Activated B cell treated with CpG ODN at 0.5 μM for 24 hours (primary cell): ENCODE measurements around the gene ANP32A. TPM values are rescaled to one million over a fixed set of nuclear protein-coding genes. Genes with fewer than 3 reads are reported as not detected.

Source experiments
- ATAC-seq: fragments of 200-7000 bp; cut with Tn5 transposase; one replicate; pipeline ENCODE4 v1.10.0; 2021; ENCODE audit warnings: low read depth, mild to moderate bottlenecking, moderate library complexity
- CTCF ChIA-PET: fragments of 350-600 bp; sonication (Branson Sonifier 250); formaldehyde crosslinking; loops from one replicate; lab custom pipeline; 2021; ENCODE audit warnings: antibody characterized with exemption; lab: Charles Lee
- POLR2A ChIA-PET: fragments of 350-600 bp; sonication (Branson Sonifier 250); formaldehyde crosslinking; loops from one replicate; lab custom pipeline; 2021; ENCODE audit warnings: antibody characterized with exemption; lab: Charles Lee
- DNase-seq: peaks from one replicate; pipeline ENCODE4 v3.0.0; 2022
- H3K27ac Mint-ChIP-seq: one replicate; pipeline ENCODE4 v1.8.0; 2020; ENCODE audit warnings: mixed read lengths
- H3K27me3 Mint-ChIP-seq: one replicate; pipeline ENCODE4 v1.8.0; 2021; ENCODE audit warnings: mixed read lengths
- H3K36me3 Mint-ChIP-seq: one replicate; pipeline ENCODE4 v1.8.0; 2021; ENCODE audit warnings: low read depth, mixed read lengths
- H3K4me1 Mint-ChIP-seq: one replicate; pipeline ENCODE4 v1.8.0; 2021; ENCODE audit warnings: mixed read lengths
- H3K4me3 Mint-ChIP-seq: one replicate; pipeline ENCODE4 v1.8.0; 2020; ENCODE audit warnings: mild to moderate bottlenecking, mixed read lengths
- H3K9me3 Mint-ChIP-seq: one replicate; pipeline ENCODE4 v1.8.0; 2020; ENCODE audit warnings: mixed read lengths
- CTCF ChIP-seq: fragments of 200-600 bp; IDR thresholded peaks from one replicate; pipeline ENCODE4 v1.8.0; 2022; ENCODE audit warnings: antibody characterized with exemption, mild to moderate bottlenecking
- intact Hi-C: fragments of 100-400 bp; cut with micrococcal nuclease; formaldehyde crosslinking; loops from one replicate; pipeline ENCODE4 v1.15.1; 2024
- total RNA-seq: library from RNA; stranded (reverse); gene quantifications from 2 replicates; pipeline ENCODE4 v1.2.3, GENCODE V29; 2022

ANP32A gene
- total RNA-seq, 1 donor from 2014 or later = 199 TPM

GRCh38 chr15:68808091-68808490 is 12.6 kb downstream of the ANP32A start:
- Mint-ChIP-seq H3K27me3 (no peaks in the 10 kb centered on the region), H3K4me1 (peaks cover 87% of the 10 kb centered on the region), H3K36me3 (peaks cover 65% of the 10 kb centered on the region), H3K4me3 (no peak overlapping the region), H3K27ac (no peak overlapping the region), H3K9me3 (no peaks in the 10 kb centered on the region)
- DNase-seq (no peak), ATAC-seq (no peak)
- ChIA-PET CTCF (interaction anchor here (1.4 kb wide), 1 partner anchor 21 kb away, joined by 4 read pairs; no protein-coding TSS in a partner anchor), POLR2A (interaction anchor here (2.0 kb wide), 1 partner anchor 13 kb away, joined by 7 read pairs; no protein-coding TSS in a partner anchor)
- no peak for TF ChIP-seq CTCF
- intact Hi-C loops = no loop called here

- Mint-ChIP-seq H3K4me1 (peaks cover 85% of the 10 kb centered on the region), H3K36me3 (peaks cover 69% of the 10 kb centered on the region), H3K27ac (no peak overlapping the region), H3K4me3 (no peak overlapping the region), H3K27me3 (no peaks in the 10 kb centered on the region), H3K9me3 (no peaks in the 10 kb centered on the region)
- CTCF ChIA-PET = interaction anchor here (1.4 kb wide), 1 partner anchor 22 kb away, joined by 4 read pairs; no protein-coding TSS in a partner anchor
- intact Hi-C loops = no loop called here
- DNase-seq (no peak), ATAC-seq (no peak)
- POLR2A ChIA-PET = no interaction called here
- TF ChIP-seq CTCF = no peak
Measured at GRCh38 chr15:68807249-68807648, 13.4 kb downstream of the ANP32A start.

GRCh38 chr15:68806220-68807060 is 14.3 kb downstream of the ANP32A start:
- intact Hi-C loops = no loop called here
- H3K36me3 Mint-ChIP-seq = peaks cover 69% of the 10 kb centered on the region
- no peaks in the 10 kb centered on the region for H3K9me3 Mint-ChIP-seq
- no peak overlapping the region for H3K4me3 Mint-ChIP-seq
- H3K27me3 Mint-ChIP-seq = no peaks in the 10 kb centered on the region
- no peak overlapping the region for H3K27ac Mint-ChIP-seq
- ATAC-seq (no peak), DNase-seq (no peak)
- no peak for TF ChIP-seq CTCF
- ChIA-PET CTCF (interaction anchor here (1.4 kb wide), 1 partner anchor 23 kb away, joined by 4 read pairs; no protein-coding TSS in a partner anchor), POLR2A (no interaction called here)
- peaks cover 88% of the 10 kb centered on the region for H3K4me1 Mint-ChIP-seq

- no peak overlapping the region for H3K27ac Mint-ChIP-seq
- ChIA-PET CTCF (no interaction called here), POLR2A (no interaction called here)
- H3K9me3 Mint-ChIP-seq = no peaks in the 10 kb centered on the region
- ATAC-seq (no peak), DNase-seq (no peak)
- H3K4me3 Mint-ChIP-seq = no peak overlapping the region
- peaks cover 51% of the 10 kb centered on the region for H3K36me3 Mint-ChIP-seq
- no peaks in the 10 kb centered on the region for H3K27me3 Mint-ChIP-seq
- intact Hi-C loops = no loop called here
- TF ChIP-seq CTCF = no peak
- H3K4me1 Mint-ChIP-seq = peaks cover 84% of the 10 kb centered on the region
Measured at GRCh38 chr15:68802373-68802772, 18.3 kb downstream of the ANP32A start.

- H3K9me3 Mint-ChIP-seq = no peaks in the 10 kb centered on the region
- POLR2A ChIA-PET = no interaction called here
- ATAC-seq = no peak
- no peak overlapping the region for H3K27ac Mint-ChIP-seq
- H3K36me3 Mint-ChIP-seq = peaks cover 49% of the 10 kb centered on the region
- CTCF ChIA-PET = no interaction called here
- intact Hi-C loops = no loop called here
- no peak for DNase-seq
- peaks cover 85% of the 10 kb centered on the region for H3K4me1 Mint-ChIP-seq
- no peak for TF ChIP-seq CTCF
- no peak overlapping the region for H3K4me3 Mint-ChIP-seq
- H3K27me3 Mint-ChIP-seq = no peaks in the 10 kb centered on the region
Measured at GRCh38 chr15:68801572-68802148, 19.0 kb downstream of the ANP32A start.
